Heart right ventricle (tissue), 16 donors: Measurements from ENCODE around the gene SND1. TPM values are rescaled to one million over a fixed set of nuclear protein-coding genes. Genes with fewer than 3 reads are reported as not detected.

ENCODE experiments used
- ATAC-seq, 8 donors: fragments of 200-7000 bp; cut with Tn5 transposase; one replicate each; pipeline ENCODE4 v1.9.1; 2020; ENCODE audit warnings: mild to moderate bottlenecking in 8 of 8, moderate library complexity in 8 of 8, moderate number of reproducible peaks in 1 of 8
- DNase-seq, 2 donors: peaks; one replicate each; pipeline ENCODE4 v3.0.0-alpha.2; 2020
- H3K27ac ChIP-seq, 10 donors: fragments of 200-600 bp; sonication (generic) in 2 of 10; one replicate each; pipeline versions ENCODE4 v1.5.0 to v1.8.0; 2020 to 2022; ENCODE audit warnings: mild to moderate bottlenecking in 3 of 10
- H3K27me3 ChIP-seq, 7 donors: fragments of 200-600 bp; one replicate each; pipeline ENCODE4 v1.8.0; 2021 to 2022; ENCODE audit warnings: mild to moderate bottlenecking in 2 of 7
- H3K36me3 ChIP-seq, 9 donors: fragments of 200-600 bp; sonication (generic) in 1 of 9; one replicate each; pipeline versions ENCODE4 v1.5.0 to v1.8.0; 2020 to 2022; ENCODE audit warnings: mild to moderate bottlenecking in 2 of 9
- H3K4me1 ChIP-seq, 9 donors: fragments of 200-600 bp; sonication (generic) in 1 of 9; one replicate each; pipeline versions ENCODE4 v1.5.0 to v1.8.0; 2020 to 2022; ENCODE audit warnings: mild to moderate bottlenecking in 4 of 9
- H3K4me3 ChIP-seq, 10 donors: fragments of 200-600 bp; sonication (generic) in 2 of 10; one replicate each; pipeline versions ENCODE4 v1.5.0 to v1.8.0; 2020 to 2022; ENCODE audit warnings: mild to moderate bottlenecking in 7 of 10, moderate library complexity in 2 of 10
- H3K9me3 ChIP-seq, 11 donors: fragments of 200-600 bp in 10 of 11; sonication (generic) in 2 of 11; one replicate each; pipeline versions ENCODE4 v1.5.0 to v1.8.0; 2013 to 2022; ENCODE audit warnings: mild to moderate bottlenecking in 2 of 11, control low read depth in 1 of 11, moderate library complexity in 1 of 11
- WGBS, 2 donors: extraction: QIAGEN DNeasy Blood & Tissue Kit; methylation state at CpG; one replicate each; pipeline ENCODE4 v1.1.7; 2013; ENCODE audit warnings: inconsistent platforms in 1 of 2; 5-methylcytosine and 5-hydroxymethylcytosine counted together
- intact Hi-C, 10 donors: fragments of 100-400 bp; cut with DNase I; formaldehyde crosslinking; loops; one replicate each; pipeline versions ENCODE4 v1.11.1 to v1.14.2; 2022
- polyA plus RNA-seq, 2 donors: library from polyadenylated mRNA; stranded (reverse); fragments of 200-250 nt; gene quantifications; one replicate each; pipeline ENCODE4 v1.2.3, GENCODE V29; 2013
- total RNA-seq, 10 donors: library from RNA; stranded (reverse); fragmentation: NEBNext Ultra II Directional in 3 of 10; extraction: Animal tissue kit (Norgen Biotek cat#: 25700) in 3 of 10; gene quantifications; one replicate each; pipeline versions ENCODE4 v1.2.1 to v1.2.4, GENCODE V29; 2021 to 2023
- TF ChIP-seq, protein P1 (sequence below), 9 donors: fragments of 200-600 bp; sonication (generic) in 2 of 9; IDR thresholded peaks; one replicate each; pipeline versions ENCODE4 v1.5.0 to v1.8.0; 2021 to 2022; ENCODE audit warnings: antibody characterized with exemption in 9 of 9, mild to moderate bottlenecking in 5 of 9, moderate library complexity in 1 of 9
- donor health status: Arrhythmogenic right ventricular cardiomyopathy.
- donor health status: ischemic (EF 13 %, LVEDD 7.1; RV severe dilation, severe dysfunction).
- donor health status: healthy with polysubstance abuse.
- donor health status: DM: no; HTN: yes; CAD: no.
- donor health status: DM: no; HTN: no; CAD: no.
- donor health status: ischemic (EF 25% LVEDD 6.9; RV normal size, moderate dysfunction).
- donor health status: ischemic (EF 25% LVEDD 5.7; RV mildly dilated, moderate dysfunction).
- donor health status: healthy.
- donor health status: DM: yes; HTN: yes; CAD: no.
- donor health status: Ischemic cardiomyopathy.
- donor health status: ischemic (EF 35%, LVEDD 5.7; RV mildly dilated, moderate dysfunction).
- donor health status: nonischemic (EF 11% LVEDD 7.7; RV severe dilation, severe dysfunction).
- donor health status: DM: yes; HTN: yes; CAD: no.
- donor health status: PGD.
- donor health status: ischemic (EF 29% LVEDD 5.4; RV normal size, mild dysfunction).
- donor health status: nonischemic (EF 23%, LVEDD 6.1; RV moderate dilation, normal function).

Gene SND1
- total and polyA plus RNA-seq, 12 donors: 39.9 to 107 (median 80.8) TPM

DNA sequence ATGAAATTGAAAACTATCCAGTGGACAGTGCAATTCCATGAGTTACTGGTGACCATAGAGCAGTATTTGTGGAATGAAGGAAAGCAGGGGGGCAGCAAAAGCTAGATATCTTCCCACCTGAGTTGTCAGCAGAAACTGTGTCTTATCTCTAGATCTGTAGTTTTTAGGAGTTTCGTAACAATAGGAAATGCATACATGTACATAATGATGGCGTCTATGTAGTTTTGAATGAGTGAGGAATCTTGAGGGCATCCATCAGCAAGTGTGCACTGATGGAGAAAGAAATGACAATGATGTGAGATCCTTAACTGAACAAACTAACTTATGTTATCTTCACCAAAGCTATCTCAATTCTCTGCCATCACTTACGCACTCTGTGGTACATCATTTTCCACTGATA lies 264.7 kb downstream of the SND1 start:
- Histone ChIP-seq H3K9me3 (no peaks in the 10 kb centered on the region), H3K36me3 (no peaks in the 10 kb centered on the region), H3K4me1 (peaks cover 0 to 12% (median 0%) of the 10 kb centered on the region in 9 donors), H3K27me3 (no peaks in the 10 kb centered on the region), H3K27ac (no peak overlapping the region), H3K4me3 (no peak overlapping the region)
- intact Hi-C loops: no loop called here
- DNase-seq (no peak), ATAC-seq (no peak)
- TF ChIP-seq, protein P1, sequence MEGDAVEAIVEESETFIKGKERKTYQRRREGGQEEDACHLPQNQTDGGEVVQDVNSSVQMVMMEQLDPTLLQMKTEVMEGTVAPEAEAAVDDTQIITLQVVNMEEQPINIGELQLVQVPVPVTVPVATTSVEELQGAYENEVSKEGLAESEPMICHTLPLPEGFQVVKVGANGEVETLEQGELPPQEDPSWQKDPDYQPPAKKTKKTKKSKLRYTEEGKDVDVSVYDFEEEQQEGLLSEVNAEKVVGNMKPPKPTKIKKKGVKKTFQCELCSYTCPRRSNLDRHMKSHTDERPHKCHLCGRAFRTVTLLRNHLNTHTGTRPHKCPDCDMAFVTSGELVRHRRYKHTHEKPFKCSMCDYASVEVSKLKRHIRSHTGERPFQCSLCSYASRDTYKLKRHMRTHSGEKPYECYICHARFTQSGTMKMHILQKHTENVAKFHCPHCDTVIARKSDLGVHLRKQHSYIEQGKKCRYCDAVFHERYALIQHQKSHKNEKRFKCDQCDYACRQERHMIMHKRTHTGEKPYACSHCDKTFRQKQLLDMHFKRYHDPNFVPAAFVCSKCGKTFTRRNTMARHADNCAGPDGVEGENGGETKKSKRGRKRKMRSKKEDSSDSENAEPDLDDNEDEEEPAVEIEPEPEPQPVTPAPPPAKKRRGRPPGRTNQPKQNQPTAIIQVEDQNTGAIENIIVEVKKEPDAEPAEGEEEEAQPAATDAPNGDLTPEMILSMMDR (IDR thresholded peaks at IDR 0.05): no peak
- 96 to 97% methylated on average over 3 of the region's 3 CpGs for WGBS, 2 donors

DNA sequence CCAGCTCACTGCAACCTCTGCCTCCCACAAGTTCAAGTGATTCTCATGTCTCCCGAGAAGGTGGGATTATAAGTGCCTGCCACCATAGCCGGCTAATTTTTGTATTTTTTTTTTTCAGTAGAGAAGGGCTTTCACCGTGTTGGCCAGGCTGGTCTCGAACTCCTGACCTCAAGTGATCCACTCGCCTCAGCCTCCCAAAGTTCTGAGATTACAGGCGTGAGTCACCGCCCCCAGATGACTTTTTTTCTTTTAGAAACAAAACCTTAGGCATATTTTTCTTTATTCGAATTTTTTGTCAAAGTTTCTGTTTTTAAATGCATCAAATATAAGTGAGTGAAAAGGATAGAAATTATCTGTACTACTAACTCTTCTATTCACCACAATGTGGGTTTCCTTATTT lies 266.1 kb downstream of the SND1 start:
- intact Hi-C loops: no loop called here
- TF ChIP-seq, protein P1 (IDR thresholded peaks at IDR 0.05): no peak
- Histone ChIP-seq H3K36me3 (no peaks in the 10 kb centered on the region), H3K27ac (no peak overlapping the region), H3K27me3 (no peaks in the 10 kb centered on the region), H3K4me1 (peaks cover 0 to 12% (median 0%) of the 10 kb centered on the region in 9 donors), H3K4me3 (no peak overlapping the region), H3K9me3 (no peaks in the 10 kb centered on the region)
- 88 to 91% methylated on average over 8 of the region's 8 CpGs for WGBS, 2 donors
- DNase-seq (no peak), ATAC-seq (no peak)

DNA sequence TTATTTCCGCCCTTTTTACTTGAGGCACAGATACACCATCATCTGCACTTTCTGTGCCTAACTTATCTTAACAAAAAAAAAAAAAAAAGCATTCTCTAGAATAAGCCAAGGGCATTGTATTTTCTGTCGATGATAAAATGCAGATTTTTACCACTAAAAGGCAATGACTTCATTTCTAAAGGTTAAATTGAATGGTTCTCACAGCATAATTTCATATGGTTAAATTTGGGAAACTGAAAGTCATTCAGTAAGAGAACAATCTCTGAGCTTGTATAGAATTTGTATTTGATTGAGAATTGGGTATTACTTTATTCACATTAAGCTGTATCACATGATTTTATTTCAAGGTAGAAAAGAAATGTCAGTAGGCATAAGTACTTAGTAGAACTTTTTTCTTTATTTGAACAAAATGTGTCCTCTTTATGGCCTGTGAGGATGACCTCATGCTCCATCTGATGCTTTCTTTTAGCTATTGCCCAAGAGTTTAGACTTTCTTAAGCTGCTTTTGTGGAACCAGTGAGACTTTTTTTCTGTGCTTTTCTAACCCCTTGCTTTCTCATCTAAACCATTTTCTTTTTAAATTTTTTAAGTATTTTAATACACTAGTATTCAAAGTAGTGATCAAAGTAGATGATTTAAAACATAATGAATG lies 268.9 kb downstream of the SND1 start:
- no peak overlapping the region for H3K27ac ChIP-seq
- H3K36me3 ChIP-seq: no peaks in the 10 kb centered on the region
- TF ChIP-seq, protein P1 (IDR thresholded peaks at IDR 0.05): no peak
- peak in 2 of 8 donors; percentile 34 to 58 for ATAC-seq
- intact Hi-C loops: no loop called here
- H3K27me3 ChIP-seq: no peaks in the 10 kb centered on the region
- DNase-seq: no peak
- 88 to 94% methylated on average over 2 of the region's 2 CpGs for WGBS, 2 donors
- no peak overlapping the region for H3K4me3 ChIP-seq
- no peaks in the 10 kb centered on the region for H3K9me3 ChIP-seq
- H3K4me1 ChIP-seq: peaks cover 0 to 12% (median 0%) of the 10 kb centered on the region in 9 donors

DNA sequence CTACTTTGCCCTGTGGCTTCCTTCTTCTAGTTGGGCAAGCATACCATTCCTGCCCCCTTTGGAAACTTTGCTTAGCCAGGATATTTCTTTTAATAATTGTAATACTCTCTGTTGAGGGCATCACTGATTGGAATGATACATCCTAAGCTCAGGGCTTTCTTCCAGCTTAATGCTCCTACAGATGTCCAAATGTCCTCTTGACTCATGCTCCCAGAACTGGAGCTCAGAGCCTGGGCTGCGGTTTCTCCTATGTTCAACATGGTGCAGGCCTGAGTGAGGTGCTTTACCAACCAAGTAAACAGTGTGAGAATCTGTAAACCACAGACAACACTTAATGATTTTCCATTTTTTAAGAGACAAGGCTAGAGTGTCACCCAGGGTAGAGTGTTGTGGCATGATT lies 270.7 kb downstream of the SND1 start:
- TF ChIP-seq, protein P1 (IDR thresholded peaks at IDR 0.05): no peak
- WGBS, 2 donors: 98 to 100% methylated on average over 1 of the region's 1 CpG
- H3K4me1 ChIP-seq: peaks cover 0 to 22% (median 7%) of the 10 kb centered on the region in 9 donors
- no peak overlapping the region for H3K27ac ChIP-seq
- H3K4me3 ChIP-seq: no peak overlapping the region
- no peaks in the 10 kb centered on the region for H3K27me3 ChIP-seq
- DNase-seq (no peak), ATAC-seq (no peak)
- H3K36me3 ChIP-seq: no peaks in the 10 kb centered on the region
- intact Hi-C loops: no loop called here
- H3K9me3 ChIP-seq: no peaks in the 10 kb centered on the region
